Measurements from ENCODE around the gene GNAQ. TPM values are rescaled to one million over a fixed set of nuclear protein-coding genes. Genes with fewer than 3 reads are reported as not detected.

The GNAQ gene
- total and polyA plus RNA-seq, 4 donors: 24.6 to 86.2 (median 51.4) TPM

DNA sequence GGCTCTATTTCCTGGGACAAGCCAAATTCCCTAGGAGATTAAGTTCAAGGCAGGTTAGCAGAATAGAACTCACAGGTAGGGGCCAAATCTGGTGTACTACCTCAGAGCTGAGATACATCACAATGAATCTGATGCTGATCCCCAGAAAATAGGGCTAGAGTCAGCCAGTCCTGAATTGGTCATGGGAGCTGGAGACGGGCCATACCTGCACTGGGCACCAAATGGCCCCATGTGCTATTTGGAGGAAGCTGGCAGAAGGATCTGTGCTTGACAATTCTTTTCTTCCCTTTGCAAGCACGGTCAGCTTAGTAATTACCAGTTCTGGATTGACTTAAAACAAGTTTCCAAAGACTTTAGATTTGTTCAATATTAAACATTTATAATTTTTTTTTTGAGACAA lies 10.4 kb upstream of the GNAQ start:
- no peaks in the 10 kb centered on the region for H3K27me3 ChIP-seq (ENCODE audit: control insufficient read depth in 3 of 3, insufficient read depth in 3 of 3, low read length in 2 of 3)
- no peak overlapping the region for H3K4me3 ChIP-seq
- DNase-seq: no peak
- H3K4me1 ChIP-seq (ENCODE audit: control insufficient read depth in 5 of 5, insufficient read depth in 5 of 5, low read length in 5 of 5): peaks cover 0 to 10% (median 7%) of the 10 kb centered on the region in 5 donors
- ATAC-seq (ENCODE audit: insufficient read depth, low FRiP score): no peak
- no peaks in the 10 kb centered on the region for H3K36me3 ChIP-seq (ENCODE audit: control insufficient read depth in 4 of 4, insufficient read depth in 4 of 4, low read length in 4 of 4)
- no peak for TF ChIP-seq CTCF (IDR thresholded peaks at IDR 0.05; ENCODE audit: control extremely low read depth, extremely low read depth)
- 96 to 98% methylated on average over 2 of the region's 2 CpGs for WGBS, 2 donors
- no peak overlapping the region for H3K9ac ChIP-seq (ENCODE audit: insufficient read depth in 1 of 2, low read length in 2 of 2)
- H3K9me3 ChIP-seq (ENCODE audit: control insufficient read depth in 4 of 4, insufficient read depth in 3 of 4, low read length in 3 of 4): no peaks in the 10 kb centered on the region
- H3K27ac ChIP-seq (ENCODE audit: low read depth in 1 of 2, low read length in 1 of 2): no peak overlapping the region

DNA sequence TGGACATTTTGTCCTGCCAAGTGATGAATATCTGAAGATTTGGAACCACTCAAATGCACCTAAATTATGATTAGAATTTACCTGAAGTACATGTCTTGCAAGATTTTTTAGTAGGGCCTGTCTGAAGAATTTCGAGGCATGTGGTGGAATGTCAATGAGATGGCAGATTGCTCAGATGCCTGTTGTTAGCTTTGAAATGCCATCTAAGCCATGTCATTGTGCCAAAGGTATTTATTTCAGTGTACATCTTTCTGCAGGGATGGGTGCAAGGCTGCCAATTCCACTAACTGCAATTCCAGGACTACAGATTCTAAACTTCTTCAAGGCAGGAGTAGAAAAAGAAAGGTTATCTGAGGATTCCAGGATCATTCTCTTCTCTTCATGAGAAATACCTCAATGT lies 9.1 kb upstream of the GNAQ start:
- no peaks in the 10 kb centered on the region for H3K27me3 ChIP-seq (ENCODE audit: control insufficient read depth in 3 of 3, insufficient read depth in 3 of 3, low read length in 2 of 3)
- 72 to 81% methylated on average over 1 of the region's 1 CpG for WGBS, 2 donors
- peaks cover 0 to 7% (median 3%) of the 10 kb centered on the region in 5 donors for H3K4me1 ChIP-seq (ENCODE audit: control insufficient read depth in 5 of 5, insufficient read depth in 5 of 5, low read length in 5 of 5)
- no peaks in the 10 kb centered on the region for H3K36me3 ChIP-seq (ENCODE audit: control insufficient read depth in 4 of 4, insufficient read depth in 4 of 4, low read length in 4 of 4)
- ATAC-seq (ENCODE audit: insufficient read depth, low FRiP score) (no peak), DNase-seq (no peak)
- no peak overlapping the region for H3K9ac ChIP-seq (ENCODE audit: insufficient read depth in 1 of 2, low read length in 2 of 2)
- H3K9me3 ChIP-seq (ENCODE audit: control insufficient read depth in 4 of 4, insufficient read depth in 3 of 4, low read length in 3 of 4): no peaks in the 10 kb centered on the region
- no peak overlapping the region for H3K4me3 ChIP-seq
- TF ChIP-seq CTCF (IDR thresholded peaks at IDR 0.05; ENCODE audit: control extremely low read depth, extremely low read depth): no peak
- H3K27ac ChIP-seq (ENCODE audit: low read depth in 1 of 2, low read length in 1 of 2): no peak overlapping the region

GRCh38 chr9:78038620-78039300 lies 7.1 kb upstream of the GNAQ start:
- H3K4me1 ChIP-seq (ENCODE audit: control insufficient read depth in 5 of 5, insufficient read depth in 5 of 5, low read length in 5 of 5): peaks cover 0 to 8% (median 4%) of the 10 kb centered on the region in 5 donors
- no peaks in the 10 kb centered on the region for H3K27me3 ChIP-seq (ENCODE audit: control insufficient read depth in 3 of 3, insufficient read depth in 3 of 3, low read length in 2 of 3)
- H3K9ac ChIP-seq (ENCODE audit: insufficient read depth in 1 of 2, low read length in 2 of 2): no peak overlapping the region
- no peak for TF ChIP-seq CTCF (IDR thresholded peaks at IDR 0.05; ENCODE audit: control extremely low read depth, extremely low read depth)
- DNase-seq: peak in 1 of 3 donors; percentile 24
- H3K9me3 ChIP-seq (ENCODE audit: control insufficient read depth in 4 of 4, insufficient read depth in 3 of 4, low read length in 3 of 4): no peaks in the 10 kb centered on the region
- no peak overlapping the region for H3K4me3 ChIP-seq
- no peak overlapping the region for H3K27ac ChIP-seq (ENCODE audit: low read depth in 1 of 2, low read length in 1 of 2)
- no peak for ATAC-seq (ENCODE audit: insufficient read depth, low FRiP score)
- WGBS, 2 donors: 50 to 68% methylated on average over 4 of the region's 4 CpGs
- H3K36me3 ChIP-seq (ENCODE audit: control insufficient read depth in 4 of 4, insufficient read depth in 4 of 4, low read length in 4 of 4): no peaks in the 10 kb centered on the region
